ENCODE measurements around the gene WDR89.
A peak's percentile ranks its signal among the peaks of the same experiment; 100 is the strongest.

Gene WDR89, protein sequence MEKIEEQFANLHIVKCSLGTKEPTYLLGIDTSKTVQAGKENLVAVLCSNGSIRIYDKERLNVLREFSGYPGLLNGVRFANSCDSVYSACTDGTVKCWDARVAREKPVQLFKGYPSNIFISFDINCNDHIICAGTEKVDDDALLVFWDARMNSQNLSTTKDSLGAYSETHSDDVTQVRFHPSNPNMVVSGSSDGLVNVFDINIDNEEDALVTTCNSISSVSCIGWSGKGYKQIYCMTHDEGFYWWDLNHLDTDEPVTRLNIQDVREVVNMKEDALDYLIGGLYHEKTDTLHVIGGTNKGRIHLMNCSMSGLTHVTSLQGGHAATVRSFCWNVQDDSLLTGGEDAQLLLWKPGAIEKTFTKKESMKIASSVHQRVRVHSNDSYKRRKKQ

DNA sequence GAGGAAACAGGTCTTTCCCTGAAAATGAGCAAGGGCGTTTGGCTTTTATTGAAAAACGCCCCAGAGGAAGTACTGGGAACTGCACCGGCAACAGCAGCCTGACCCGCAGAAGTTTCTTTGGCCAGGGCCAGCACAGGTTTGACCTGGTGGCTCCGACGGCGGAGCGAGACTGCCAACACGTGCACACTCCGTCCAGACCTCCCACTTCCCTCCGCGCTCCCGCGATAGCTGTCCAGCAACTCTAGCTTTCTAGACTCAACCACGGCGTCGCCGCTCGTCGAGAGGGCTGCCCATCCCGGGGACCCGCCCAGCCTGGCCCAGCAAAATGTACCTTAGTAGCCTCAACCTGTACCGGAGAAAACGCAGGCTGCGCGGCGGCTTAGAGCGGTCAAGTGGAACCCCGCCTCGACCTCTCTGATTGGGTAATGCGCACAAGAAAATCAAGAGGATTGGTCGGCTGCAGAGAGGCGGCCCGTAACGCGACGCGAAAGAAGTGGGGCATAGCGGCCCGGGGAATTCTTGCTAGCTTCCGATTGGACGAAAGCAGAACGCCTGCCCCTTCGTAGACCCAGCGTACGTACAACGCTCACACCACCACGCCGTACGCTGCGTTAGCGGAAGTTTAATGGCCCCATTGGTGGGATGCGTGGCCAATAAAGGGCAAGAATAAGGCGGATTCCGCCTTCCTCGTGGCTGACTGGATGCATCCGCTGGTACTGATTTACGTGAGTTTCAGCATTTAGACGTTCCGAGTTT lies at the start of gene WDR89:
TSS of gene WDR89 (minus strand) at position 399 of the 756 bp plus-strand sequence. CDS start 41,929 bp downstream, outside the sequence.
- Histone ChIP-seq H3K27ac (ENCODE audit: low read length) (peak within 1 kb of the TSS; percentile 90), H3K4me1 (ENCODE audit: control insufficient read depth, low read depth, low read length) (peaks cover 4% of the 10 kb centered on the region), H3K9me3 (ENCODE audit: control insufficient read depth, low read depth, low read length) (no peaks in the 10 kb centered on the region), H3K27me3 (ENCODE audit: control insufficient read depth, insufficient read depth, low read length) (no peaks in the 10 kb centered on the region), H3K4me3 (ENCODE audit: low read length) (peak within 1 kb of the TSS; percentile 84), H3K36me3 (ENCODE audit: control insufficient read depth, low read depth, low read length) (no peaks in the 10 kb centered on the region), H3K9ac (ENCODE audit: low read length) (peak within 1 kb of the TSS; percentile 90)

- no peaks in the 10 kb centered on the region for H3K9me3 ChIP-seq (ENCODE audit: control insufficient read depth, low read depth, low read length)
- H3K27me3 ChIP-seq (ENCODE audit: control insufficient read depth, insufficient read depth, low read length) = no peaks in the 10 kb centered on the region
- no peak overlapping the region for H3K27ac ChIP-seq (ENCODE audit: low read length)
- H3K4me1 ChIP-seq (ENCODE audit: control insufficient read depth, low read depth, low read length) = no peaks in the 10 kb centered on the region
- H3K36me3 ChIP-seq (ENCODE audit: control insufficient read depth, low read depth, low read length) = no peaks in the 10 kb centered on the region
- H3K9ac ChIP-seq (ENCODE audit: low read length) = no peak overlapping the region
- no peak overlapping the region for H3K4me3 ChIP-seq (ENCODE audit: low read length)
Observed at GRCh38 chr14:63689132-63689531, 47.5 kb upstream of the WDR89 start.

- H3K36me3 ChIP-seq (ENCODE audit: control insufficient read depth, low read depth, low read length) = no peaks in the 10 kb centered on the region
Observed at GRCh38 chr14:63686926-63687325, 45.3 kb upstream of the WDR89 start.

DNA sequence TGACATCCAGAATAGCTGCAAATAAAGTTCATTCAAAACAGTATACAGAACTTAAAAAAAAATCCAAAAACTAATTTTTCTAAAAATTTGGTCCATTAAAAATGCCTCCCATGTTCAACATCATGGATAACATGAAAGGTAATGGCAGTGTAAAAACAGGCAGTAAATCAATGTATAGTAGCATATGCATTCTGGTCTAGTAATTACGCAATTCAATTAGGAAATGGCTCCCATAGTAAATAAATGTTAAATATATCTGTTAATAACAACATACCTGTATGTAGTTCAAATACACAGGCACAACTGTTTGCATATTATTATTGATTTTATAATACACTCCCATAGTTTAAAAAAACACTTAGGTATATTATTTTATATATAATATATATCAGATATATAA lies 43.7 kb upstream of the WDR89 start:
- H3K27ac ChIP-seq (ENCODE audit: low read length) = no peak overlapping the region
- no peaks in the 10 kb centered on the region for H3K27me3 ChIP-seq (ENCODE audit: control insufficient read depth, insufficient read depth, low read length)
- no peaks in the 10 kb centered on the region for H3K9me3 ChIP-seq (ENCODE audit: control insufficient read depth, low read depth, low read length)
- H3K36me3 ChIP-seq (ENCODE audit: control insufficient read depth, low read depth, low read length) = no peaks in the 10 kb centered on the region
- no peak overlapping the region for H3K4me3 ChIP-seq (ENCODE audit: low read length)
- no peaks in the 10 kb centered on the region for H3K4me1 ChIP-seq (ENCODE audit: control insufficient read depth, low read depth, low read length)
- no peak overlapping the region for H3K9ac ChIP-seq (ENCODE audit: low read length)

More at GRCh38 chr14:63686926-63687325, 45.3 kb upstream of the WDR89 start:
- H3K9me3 ChIP-seq (ENCODE audit: control insufficient read depth, low read depth, low read length) = no peaks in the 10 kb centered on the region
- no peaks in the 10 kb centered on the region for H3K4me1 ChIP-seq (ENCODE audit: control insufficient read depth, low read depth, low read length)
- no peaks in the 10 kb centered on the region for H3K27me3 ChIP-seq (ENCODE audit: control insufficient read depth, insufficient read depth, low read length)
- H3K27ac ChIP-seq (ENCODE audit: low read length) = no peak overlapping the region
- no peak overlapping the region for H3K9ac ChIP-seq (ENCODE audit: low read length)
- no peak overlapping the region for H3K4me3 ChIP-seq (ENCODE audit: low read length)

DNA sequence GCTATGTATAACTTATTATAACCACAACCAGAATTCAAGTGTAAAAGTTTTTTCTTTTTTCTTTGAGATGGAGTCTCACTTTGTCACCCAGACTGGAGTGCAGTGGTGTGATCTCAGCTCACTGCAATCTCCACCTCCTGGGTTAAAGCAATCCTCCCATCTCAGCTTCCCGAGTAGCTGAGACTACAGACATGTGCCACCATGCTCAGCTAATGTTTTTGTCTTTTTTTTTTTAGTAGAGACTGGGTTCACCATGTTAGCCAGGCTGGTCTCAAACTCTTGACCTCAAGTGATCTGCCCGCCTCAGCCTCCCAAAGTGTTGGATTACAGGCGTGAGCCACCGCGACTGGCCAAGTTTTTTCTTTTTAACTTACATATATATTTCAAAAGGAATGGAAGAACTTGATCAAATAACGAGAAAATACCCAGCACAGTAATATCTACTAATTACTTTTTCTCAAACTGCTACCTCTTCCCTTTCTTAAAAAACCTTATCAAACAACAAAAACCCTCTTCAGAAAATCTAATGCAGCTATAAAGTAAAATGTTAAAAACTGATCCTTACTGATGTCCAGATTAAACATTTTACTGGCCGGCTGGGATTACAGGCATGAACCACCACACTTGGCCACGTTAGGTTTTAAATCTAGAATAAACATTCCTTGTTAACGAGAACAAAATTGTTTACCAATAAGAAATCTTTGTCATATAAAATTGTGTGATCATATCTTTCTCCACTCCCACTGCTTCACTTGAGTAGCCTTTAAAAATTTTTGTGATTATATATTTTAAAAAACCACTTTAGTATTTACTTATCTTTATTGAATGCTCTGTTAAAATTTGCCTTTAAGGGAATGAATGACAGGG lies 41.3 kb upstream of the WDR89 start:
- Histone ChIP-seq H3K27ac (ENCODE audit: low read length) (no peak overlapping the region), H3K9me3 (ENCODE audit: control insufficient read depth, low read depth, low read length) (no peaks in the 10 kb centered on the region), H3K4me3 (ENCODE audit: low read length) (no peak overlapping the region), H3K27me3 (ENCODE audit: control insufficient read depth, insufficient read depth, low read length) (no peaks in the 10 kb centered on the region), H3K36me3 (ENCODE audit: control insufficient read depth, low read depth, low read length) (no peaks in the 10 kb centered on the region), H3K4me1 (ENCODE audit: control insufficient read depth, low read depth, low read length) (no peaks in the 10 kb centered on the region), H3K9ac (ENCODE audit: low read length) (no peak overlapping the region)

- H3K27me3 ChIP-seq (ENCODE audit: control insufficient read depth, insufficient read depth, low read length) = no peaks in the 10 kb centered on the region
- H3K27ac ChIP-seq (ENCODE audit: low read length) = no peak overlapping the region
- no peaks in the 10 kb centered on the region for H3K4me1 ChIP-seq (ENCODE audit: control insufficient read depth, low read depth, low read length)
- no peaks in the 10 kb centered on the region for H3K9me3 ChIP-seq (ENCODE audit: control insufficient read depth, low read depth, low read length)
- H3K36me3 ChIP-seq (ENCODE audit: control insufficient read depth, low read depth, low read length) = no peaks in the 10 kb centered on the region
- H3K4me3 ChIP-seq (ENCODE audit: low read length) = no peak overlapping the region
- no peak overlapping the region for H3K9ac ChIP-seq (ENCODE audit: low read length)
Observed at GRCh38 chr14:63678536-63678935, 36.9 kb upstream of the WDR89 start.

DNA sequence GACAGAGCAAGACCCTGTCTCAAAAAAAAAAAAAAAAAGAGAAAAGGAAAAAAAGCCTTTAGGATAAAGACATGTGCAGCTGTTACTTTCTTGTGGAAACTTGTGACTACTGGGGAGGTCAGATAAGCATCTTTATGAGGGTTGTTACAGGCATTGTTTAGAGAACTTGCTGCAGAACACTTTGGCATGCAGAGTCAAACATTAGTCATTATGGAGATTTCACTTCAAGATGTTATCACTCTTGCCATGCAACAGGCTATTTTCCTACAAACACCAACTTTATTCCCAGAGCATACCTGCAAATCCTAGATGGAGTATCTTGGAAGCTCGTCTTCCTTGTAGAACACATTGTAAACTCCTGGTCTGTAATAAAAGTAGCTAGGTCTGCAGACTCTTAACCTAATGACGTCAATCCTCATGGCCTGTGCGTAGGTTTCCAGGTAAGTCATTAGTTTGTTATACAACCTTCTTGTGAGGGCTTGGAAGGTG lies 36.3 kb upstream of the WDR89 start:
- Histone ChIP-seq H3K9ac (ENCODE audit: low read length) (no peak overlapping the region), H3K27ac (ENCODE audit: low read length) (no peak overlapping the region), H3K4me3 (ENCODE audit: low read length) (no peak overlapping the region), H3K4me1 (ENCODE audit: control insufficient read depth, low read depth, low read length) (no peaks in the 10 kb centered on the region), H3K36me3 (ENCODE audit: control insufficient read depth, low read depth, low read length) (no peaks in the 10 kb centered on the region), H3K9me3 (ENCODE audit: control insufficient read depth, low read depth, low read length) (no peaks in the 10 kb centered on the region), H3K27me3 (ENCODE audit: control insufficient read depth, insufficient read depth, low read length) (no peaks in the 10 kb centered on the region)

GRCh38 chr14:63676615-63677014 lies 34.9 kb upstream of the WDR89 start:
- Histone ChIP-seq H3K27me3 (ENCODE audit: control insufficient read depth, insufficient read depth, low read length) (no peaks in the 10 kb centered on the region), H3K9me3 (ENCODE audit: control insufficient read depth, low read depth, low read length) (no peaks in the 10 kb centered on the region), H3K4me3 (ENCODE audit: low read length) (no peak overlapping the region), H3K4me1 (ENCODE audit: control insufficient read depth, low read depth, low read length) (no peaks in the 10 kb centered on the region), H3K36me3 (ENCODE audit: control insufficient read depth, low read depth, low read length) (no peaks in the 10 kb centered on the region), H3K9ac (ENCODE audit: low read length) (no peak overlapping the region), H3K27ac (ENCODE audit: low read length) (no peak overlapping the region)

- no peak overlapping the region for H3K27ac ChIP-seq (ENCODE audit: low read length)
- no peaks in the 10 kb centered on the region for H3K36me3 ChIP-seq (ENCODE audit: control insufficient read depth, low read depth, low read length)
- H3K9me3 ChIP-seq (ENCODE audit: control insufficient read depth, low read depth, low read length) = no peaks in the 10 kb centered on the region
- H3K4me1 ChIP-seq (ENCODE audit: control insufficient read depth, low read depth, low read length) = no peaks in the 10 kb centered on the region
- H3K4me3 ChIP-seq (ENCODE audit: low read length) = no peak overlapping the region
- no peak overlapping the region for H3K9ac ChIP-seq (ENCODE audit: low read length)
- H3K27me3 ChIP-seq (ENCODE audit: control insufficient read depth, insufficient read depth, low read length) = no peaks in the 10 kb centered on the region
Observed at GRCh38 chr14:63673886-63674497, 32.3 kb upstream of the WDR89 start.

GRCh38 chr14:63673255-63673654 lies 31.6 kb upstream of the WDR89 start:
- no peaks in the 10 kb centered on the region for H3K9me3 ChIP-seq (ENCODE audit: control insufficient read depth, low read depth, low read length)
- H3K27ac ChIP-seq (ENCODE audit: low read length) = no peak overlapping the region
- H3K9ac ChIP-seq (ENCODE audit: low read length) = no peak overlapping the region
- H3K36me3 ChIP-seq (ENCODE audit: control insufficient read depth, low read depth, low read length) = no peaks in the 10 kb centered on the region
- H3K27me3 ChIP-seq (ENCODE audit: control insufficient read depth, insufficient read depth, low read length) = no peaks in the 10 kb centered on the region
- no peaks in the 10 kb centered on the region for H3K4me1 ChIP-seq (ENCODE audit: control insufficient read depth, low read depth, low read length)
- no peak overlapping the region for H3K4me3 ChIP-seq (ENCODE audit: low read length)
